ENCODE data around the gene E2F2. TPM values are rescaled to one million over a fixed set of nuclear protein-coding genes. Genes with fewer than 3 reads are reported as not detected.

Gene E2F2
- total and polyA plus RNA-seq, 2 of the 13 experiments (the other 11 are each of a cell fraction or from before 2014, with no cell fraction given) = 0.65 to 6.6 TPM

- peaks cover 5% of the 10 kb centered on the region for H3K79me2 ChIP-seq (ENCODE audit: insufficient read depth, low read length)
- ChIA-PET CTCF (ENCODE audit: low intra/inter-chr PET ratio, low total read pairs) (no interaction called here), POLR2A (interaction anchor here (1.0 to 3.1 kb wide), 3 partner anchors 12 to 36 kb away, joined by 3 to 24 read pairs (median 9); partner anchors contain the start of genes ASAP3 and TCEA3)
- H3K27me3 ChIP-seq (ENCODE audit: control insufficient read depth in 1 of 2, insufficient read depth in 2 of 2, low read length in 2 of 2) = no peaks in the 10 kb centered on the region
- intact Hi-C loops (cut with micrococcal nuclease; ENCODE audit: unreplicated experiment) = no loop called here
- 98% methylated on average over 4 of the region's 4 CpGs for WGBS (ENCODE audit: low lambda C conversion rate)
- TF ChIP-seq GABPA (IDR thresholded peaks at IDR 0.05; ENCODE audit: low read depth, low read length) (no peak), GABPA (CRISPR knock-in tag; IDR thresholded peaks at IDR 0.05; ENCODE audit: low read depth) (no peak), TGIF2 (CRISPR knock-in tag; IDR thresholded peaks at IDR 0.05) (no peak), ZNF567 (CRISPR knock-in tag; IDR thresholded peaks at IDR 0.05; ENCODE audit: borderline replicate concordance) (no peak), ZNF768 (CRISPR knock-in tag; IDR thresholded peaks at IDR 0.05) (no peak), ZNF737 (CRISPR knock-in tag; IDR thresholded peaks at IDR 0.05; ENCODE audit: borderline replicate concordance) (no peak), TRIM22 (IDR thresholded peaks at IDR 0.05) (no peak), STAT5B (CRISPR knock-in tag; IDR thresholded peaks at IDR 0.05) (no peak), GATAD1 (CRISPR knock-in tag; IDR thresholded peaks at IDR 0.05) (no peak), ZIK1 (CRISPR knock-in tag; IDR thresholded peaks at IDR 0.05; ENCODE audit: borderline replicate concordance, low read depth) (no peak), ZNF44 (CRISPR knock-in tag; IDR thresholded peaks at IDR 0.05) (no peak), CSRNP2 (CRISPR knock-in tag; conservative IDR thresholded peaks at IDR 0.05; ENCODE audit: low read depth) (no peak), PCBP2 (optimal IDR thresholded peaks at IDR 0.05; ENCODE audit: low read depth, low read length, poor library complexity, severe bottlenecking) (no peak), KLF15 (CRISPR knock-in tag; IDR thresholded peaks at IDR 0.05; ENCODE audit: borderline replicate concordance) (no peak), SCMH1 (CRISPR knock-in tag; IDR thresholded peaks at IDR 0.05; ENCODE audit: borderline replicate concordance) (no peak), MTERF4 (CRISPR knock-in tag; IDR thresholded peaks at IDR 0.05) (no peak), ZNF138 (CRISPR knock-in tag; IDR thresholded peaks at IDR 0.05; ENCODE audit: low read depth) (no peak)
- peaks cover 70% of the 10 kb centered on the region for H3K4me1 ChIP-seq (ENCODE audit: insufficient read depth, low read length)
- no peaks in the 10 kb centered on the region for H3K9me3 ChIP-seq (ENCODE audit: low read length)
- no peak overlapping the region for H3K9ac ChIP-seq (ENCODE audit: insufficient read depth, low read depth, low read length)
- H3K27ac ChIP-seq (ENCODE audit: extremely low read length, insufficient read depth, low read length) = peak overlapping the region; percentile 47
- no peak overlapping the region for H3K4me2 ChIP-seq (ENCODE audit: low read depth, low read length)
- ATAC-seq (no peak), DNase-seq (ENCODE audit: low spot score) (no peak), FAIRE-seq (no peak)
- no peak overlapping the region for H3K4me3 ChIP-seq (replicated peaks in 1 of 3; ENCODE audit: insufficient read depth in 1 of 3, low read depth in 2 of 3, low read length in 3 of 3)
- H4K20me1 ChIP-seq (ENCODE audit: insufficient read depth, low read length) = no peaks in the 10 kb centered on the region
- peaks cover 2 to 3% of the 10 kb centered on the region in 2 experiments; a peak in 2 of 5 replicates for H3K36me3 ChIP-seq (replicated peaks in 1 of 2; ENCODE audit: control insufficient read depth in 1 of 2, insufficient read depth in 2 of 2, low read length in 2 of 2)
- in situ Hi-C loops (cut with HindIII; ENCODE audit: extremely low pct_ligation_motif_present, low pct_unique_long_range_greater_than_20kb) = no loop called here
- BruUV-seq (replicated peaks) = no TSS peak
- H2AFZ ChIP-seq (ENCODE audit: low read length) = no peak overlapping the region
Measured at GRCh38 chr1:23460519-23460918, 70.5 kb downstream of the E2F2 start.

Measured in HepG2 (cell line).